ENCODE results near the gene TRIM71.

- TF ChIP-seq CTCF (IDR thresholded peaks at IDR 0.05), result no peak
- no peak for TF ChIP-seq POLR2A (IDR thresholded peaks at IDR 0.05)
- TF ChIP-seq POLR2AphosphoS5 (IDR thresholded peaks at IDR 0.05), result no peak
These were observed 77.9 kb downstream of the TRIM71 start for GRCh38 chr3:32895701-32896100.

All from prostate gland (tissue), 2 donors.